IMR-90 (cell line): Measurements from ENCODE around the gene KCNIP3. TPM values are rescaled to one million over a fixed set of nuclear protein-coding genes. Genes with fewer than 3 reads are reported as not detected.

Experiments used
- ATAC-seq: fragments of 200-7000 bp; cut with Tn5 transposase; 2 replicates; pipeline ENCODE4 v1.9.1; 2020; ENCODE audit warnings: low read depth, mild to moderate bottlenecking, moderate library complexity
- BruUV-seq: library from RNA; stranded (reverse); fragments of 400-500 nt; replicated peaks from 2 replicates; lab custom pipeline; 2021; lab: Mats Ljungman, UMichigan
- CTCF ChIA-PET: fragments of 300-600 bp; formaldehyde crosslinking; extraction: SDS; loops from one replicate; lab custom pipeline; 2021; ENCODE audit warnings: antibody characterized with exemption; lab: Yijun Ruan, JAX
- POLR2A ChIA-PET: fragments of 300-600 bp; sonication (Branson Sonifier 250); formaldehyde crosslinking; loops from one replicate; lab custom pipeline; 2022; ENCODE audit warnings: antibody characterized with exemption; ENCODE audit not compliant: unreplicated experiment; lab: Charles Lee
- DNase-seq: peaks from one replicate; pipeline ENCODE4 v3.0.0; 2013
- H2AFZ ChIP-seq: replicated peaks from 2 replicates; pipeline ENCODE3; 2013; ENCODE audit warnings: low read length, mild to moderate bottlenecking; ENCODE audit not compliant: poor library complexity
- H2AK5ac ChIP-seq: 2 replicates; pipeline ENCODE4 v1.6.1; 2013; ENCODE audit warnings: low read depth, low read length, inconsistent platforms
- H2AK9ac ChIP-seq: replicated peaks from 2 replicates; pipeline ENCODE3; 2013; ENCODE audit warnings: mild to moderate bottlenecking, low read depth, low read length, moderate library complexity; ENCODE audit not compliant: poor library complexity
- H2BK120ac ChIP-seq: 2 replicates; pipeline ENCODE4 v1.6.1; 2013; ENCODE audit warnings: low read depth, low read length, inconsistent platforms
- H2BK15ac ChIP-seq: 3 replicates; pipeline ENCODE4 v1.6.1; 2013; ENCODE audit warnings: low read depth, low read length, inconsistent platforms
- H2BK20ac ChIP-seq: 2 replicates; pipeline ENCODE4 v1.6.1; 2013; ENCODE audit warnings: low read depth, mild to moderate bottlenecking, inconsistent platforms, low read length, moderate library complexity
- H2BK5ac ChIP-seq: 2 replicates; pipeline ENCODE4 v1.6.1; 2013; ENCODE audit warnings: mild to moderate bottlenecking, low read depth, low read length, inconsistent platforms; ENCODE audit not compliant: poor library complexity, severe bottlenecking
- H3K14ac ChIP-seq: replicated peaks from 2 replicates; pipeline ENCODE4 v1.6.1; 2013; ENCODE audit warnings: low read depth, low read length, inconsistent platforms
- H3K18ac ChIP-seq: 2 replicates; pipeline ENCODE4 v1.6.1; 2013; ENCODE audit warnings: low read depth, low read length, control low read depth
- H3K23ac ChIP-seq: 2 replicates; pipeline ENCODE4 v1.6.1; 2013; ENCODE audit warnings: low read depth, low read length, inconsistent platforms
- H3K27ac ChIP-seq: 2 replicates; pipeline ENCODE4 v1.5.1; 2013; ENCODE audit warnings: mild to moderate bottlenecking, control low read depth, low read length; ENCODE audit not compliant: insufficient read depth
- H3K27me3 ChIP-seq: 2 replicates; pipeline ENCODE4 v1.6.1; 2013; ENCODE audit warnings: low read length; ENCODE audit not compliant: control insufficient read depth, insufficient read depth
- H3K36me3 ChIP-seq: 2 replicates; pipeline ENCODE4 v1.6.1; 2013; ENCODE audit warnings: low read length, mixed read lengths; ENCODE audit not compliant: control insufficient read depth, insufficient read depth
- H3K4ac ChIP-seq: 2 replicates; pipeline ENCODE4 v1.6.1; 2013; ENCODE audit warnings: low read depth, low read length, inconsistent platforms
- H3K4me1 ChIP-seq: 2 replicates; pipeline ENCODE4 v1.6.1; 2013; ENCODE audit warnings: low read length, mixed read lengths; ENCODE audit not compliant: control insufficient read depth, insufficient read depth
- H3K4me2 ChIP-seq: 2 replicates; pipeline ENCODE4 v1.6.1; 2013; ENCODE audit warnings: low read depth, mild to moderate bottlenecking, control low read depth, low read length, moderate library complexity
- H3K4me3 ChIP-seq: 2 replicates; pipeline ENCODE4 v1.5.1; 2013; ENCODE audit warnings: low read depth, mild to moderate bottlenecking, control low read depth, low read length, moderate library complexity; ENCODE audit not compliant: insufficient read depth
- H3K56ac ChIP-seq: 2 replicates; pipeline ENCODE4 v1.6.1; 2013; ENCODE audit warnings: low read length, inconsistent platforms; ENCODE audit not compliant: insufficient read depth; ENCODE audit errors: extremely low read depth
- H3K79me1 ChIP-seq, 2 experiments: 2 replicates each; pipeline ENCODE4 v1.6.1; 2013; ENCODE audit warnings: low read length in 2 of 2, inconsistent platforms in 1 of 2, low read depth in 1 of 2
- H3K9ac ChIP-seq: 2 replicates; pipeline ENCODE4 v1.6.1; 2013; ENCODE audit warnings: low read depth, low read length, control low read depth
- H3K9me1 ChIP-seq: 2 replicates; pipeline ENCODE4 v1.6.1; 2013; ENCODE audit warnings: low read length, inconsistent platforms; ENCODE audit not compliant: insufficient read depth
- H3K9me3 ChIP-seq: 2 replicates; pipeline ENCODE4 v1.6.1; 2013; ENCODE audit warnings: low read length; ENCODE audit not compliant: control insufficient read depth, insufficient read depth
- H4K20me1 ChIP-seq: 2 replicates; pipeline ENCODE4 v1.6.1; 2013; ENCODE audit warnings: low read length, inconsistent platforms; ENCODE audit not compliant: insufficient read depth
- H4K5ac ChIP-seq: 2 replicates; pipeline ENCODE4 v1.6.1; 2013; ENCODE audit warnings: mild to moderate bottlenecking, low read depth, low read length, control low read depth
- H4K8ac ChIP-seq, 2 experiments: 2 replicates each; pipeline ENCODE4 v1.6.1; 2013; ENCODE audit warnings: low read depth in 2 of 2, low read length in 2 of 2, control low read depth in 1 of 2, inconsistent platforms in 1 of 2
- H4K91ac ChIP-seq: 2 replicates; pipeline ENCODE4 v1.6.1; 2013; ENCODE audit warnings: low read depth, low read length, inconsistent platforms; ENCODE audit not compliant: insufficient read depth
- BHLHE40 ChIP-seq: fragments of 150-350 bp; IDR thresholded peaks from 2 replicates; pipeline ENCODE4 v1.6.1; 2016; ENCODE audit warnings: mild to moderate bottlenecking, low read depth, low read length
- CEBPB ChIP-seq: IDR thresholded peaks from 2 replicates; pipeline ENCODE4 v1.6.1; 2012; ENCODE audit warnings: low read depth, low read length, improper control_type of control experiment
- CHD1 ChIP-seq: IDR thresholded peaks from 2 replicates; pipeline ENCODE4 v1.6.1; 2012; ENCODE audit warnings: low read depth, low read length, improper control_type of control experiment
- CTCF ChIP-seq: conservative IDR thresholded peaks from 2 replicates; pipeline ENCODE4 v1.5.1; 2012; ENCODE audit warnings: mild to moderate bottlenecking, low read depth, low read length, improper control_type of control experiment
- ELK1 ChIP-seq: fragments of 150-350 bp; IDR thresholded peaks from 2 replicates; pipeline ENCODE4 v1.6.1; 2016; ENCODE audit warnings: low read depth, mild to moderate bottlenecking, low read length, moderate library complexity, borderline replicate concordance
- NFE2L2 ChIP-seq: fragments of 150-350 bp; IDR thresholded peaks from 2 replicates; pipeline ENCODE4 v1.6.1; 2016; ENCODE audit warnings: low read depth, mild to moderate bottlenecking, low read length
- POLR2A ChIP-seq: IDR thresholded peaks from 2 replicates; pipeline ENCODE4 v1.6.1; 2012; ENCODE audit warnings: mild to moderate bottlenecking, low read depth, low read length
- RAD21 ChIP-seq: IDR thresholded peaks from 2 replicates; pipeline ENCODE4 v1.6.1; 2012; ENCODE audit warnings: low read length, improper control_type of control experiment
- RCOR1 ChIP-seq: IDR thresholded peaks from 2 replicates; pipeline ENCODE4 v1.6.1; 2012; ENCODE audit warnings: mild to moderate bottlenecking, low read length, improper control_type of control experiment; ENCODE audit not compliant: insufficient replicate concordance
- RFX5 ChIP-seq: IDR thresholded peaks from 2 replicates; pipeline ENCODE4 v1.8.0; 2012; ENCODE audit warnings: low read depth, mild to moderate bottlenecking, low read length, moderate library complexity
- SMC3 ChIP-seq: fragments of 150-350 bp; IDR thresholded peaks from 2 replicates; pipeline ENCODE4 v1.6.1; 2016; ENCODE audit warnings: low read depth, mild to moderate bottlenecking, antibody characterized with exemption, low read length, moderate library complexity
- WGBS, 2 experiments: methylation state at CpG; one replicate each; pipeline versions ENCODE4 v1.1.5 to v1.1.7; 2013; ENCODE audit warnings: missing lambda C conversion rate in 2 of 2; ENCODE audit not compliant: insufficient read length in 1 of 2; ENCODE audit errors: extremely low coverage in 2 of 2; 5-methylcytosine and 5-hydroxymethylcytosine counted together
- dilution Hi-C: fragments of 300-500 bp; cut with HindIII; formaldehyde crosslinking; loops from one replicate; pipeline ENCODE4 v1.14.3; 2018; ENCODE audit warnings: low sequenced_read_pairs; ENCODE audit not compliant: unreplicated experiment
- in situ Hi-C: fragments of 300-500 bp; cut with MboI; formaldehyde crosslinking; loops from 3 replicates; pipeline ENCODE4 v1.14.3; 2019; ENCODE audit warnings: low sequenced_read_pairs, inconsistent platforms, mixed read lengths
- intact Hi-C: fragments of 100-400 bp; cut with micrococcal nuclease; formaldehyde crosslinking; loops from 2 replicates; pipeline ENCODE4 v1.10.0; 2022
- polyA plus RNA-seq, 3 experiments: library from polyadenylated mRNA; depleted of rRNA; stranded (reverse); fragments of >200 nt; gene quantifications; 2 replicates each; pipeline ENCODE4 v1.2.3, GENCODE V29; 2012; ENCODE audit warnings: low replicate concordance in 1 of 3
- total RNA-seq: library from RNA; depleted of rRNA; stranded (reverse); fragments of >200 nt; gene quantifications from 2 replicates; pipeline ENCODE4 v1.2.3, GENCODE V29; 2012
- TF ChIP-seq, protein P1 (sequence below): fragments of 150-350 bp; IDR thresholded peaks from 2 replicates; pipeline ENCODE4 v1.6.1; 2017; ENCODE audit warnings: mild to moderate bottlenecking, antibody characterized with exemption, low read length, low read depth

KCNIP3 gene
- total and polyA plus RNA-seq, 2 of the 4 experiments (the other 2 are of a cell fraction): 0.72 to 1.4 TPM

- TF ChIP-seq CEBPB: no peak
Observed at GRCh38 chr2:95268211-95269035, 28.7 kb upstream of the KCNIP3 start (continued).

GRCh38 chr2:95269036-95269680 lies 28.0 kb upstream of the KCNIP3 start:
- Histone ChIP-seq H3K9me1 (no peaks in the 10 kb centered on the region), H4K91ac (no peak overlapping the region), H3K79me1 (no peaks in the 10 kb centered on the region), H3K4me2 (no peak overlapping the region), H3K9me3 (0 out of 2 replicates have a peak, but pooled peaks cover 2% of the 10 kb centered on the region), H3K4me1 (no peaks in the 10 kb centered on the region), H2AK9ac (no peak overlapping the region), H2BK20ac (no peak overlapping the region), H4K8ac (no peak overlapping the region), H2BK120ac (no peak overlapping the region), H2AK5ac (no peak overlapping the region), H2BK15ac (no peak overlapping the region), H3K27ac (no peak overlapping the region), H2BK5ac (no peak overlapping the region), H3K14ac (no peak overlapping the region), H3K18ac (no peak overlapping the region), H3K23ac (no peak overlapping the region), H4K5ac (no peak overlapping the region), H3K27me3 (peaks cover 2% of the 10 kb centered on the region; the same call in 1 of the 2 replicates), H3K4me3 (no peak overlapping the region), H2AFZ (no peak overlapping the region), H3K56ac (no peak overlapping the region), H3K36me3 (no peaks in the 10 kb centered on the region), H4K20me1 (no peaks in the 10 kb centered on the region), H3K4ac (no peak overlapping the region), H3K9ac (no peak overlapping the region)
- POLR2A ChIA-PET: no interaction called here
- CTCF ChIA-PET: no interaction called here
- dilution Hi-C loops: no loop called here
- DNase-seq: no peak
- intact Hi-C loops: no loop called here
- no TSS peak for BruUV-seq
- in situ Hi-C loops: no loop called here
- WGBS, 2 experiments: 71% methylated on average over 5 of the region's 10 CpGs; no CpG with 5 or more reads in 1 of the 2 experiments
- ATAC-seq: no peak
- TF ChIP-seq, protein P1, sequence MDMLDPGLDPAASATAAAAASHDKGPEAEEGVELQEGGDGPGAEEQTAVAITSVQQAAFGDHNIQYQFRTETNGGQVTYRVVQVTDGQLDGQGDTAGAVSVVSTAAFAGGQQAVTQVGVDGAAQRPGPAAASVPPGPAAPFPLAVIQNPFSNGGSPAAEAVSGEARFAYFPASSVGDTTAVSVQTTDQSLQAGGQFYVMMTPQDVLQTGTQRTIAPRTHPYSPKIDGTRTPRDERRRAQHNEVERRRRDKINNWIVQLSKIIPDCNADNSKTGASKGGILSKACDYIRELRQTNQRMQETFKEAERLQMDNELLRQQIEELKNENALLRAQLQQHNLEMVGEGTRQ: no peak
- TF ChIP-seq RAD21: no peak
- no peak for TF ChIP-seq RCOR1
- no peak for TF ChIP-seq ELK1
- no peak for TF ChIP-seq CHD1
- TF ChIP-seq SMC3: no peak
- TF ChIP-seq RFX5: no peak
- no peak for TF ChIP-seq BHLHE40
- TF ChIP-seq CTCF: no peak
- TF ChIP-seq POLR2A: no peak
- TF ChIP-seq NFE2L2: no peak
